HG03066 (cell line): ENCODE data around the gene CLC.
"Not testable (repeated sequence)": the region's sequence is repeated elsewhere in the genome, so short reads cannot be mapped to it uniquely, and the experiment has no call there.

Experiments
- ATAC-seq: cut with Tn5 transposase; IDR thresholded peaks from one replicate; pipeline ENCODE4 v1.9.1; 2021; ENCODE audit warnings: low read depth; ENCODE audit not compliant: unreplicated experiment

Gene CLC

DNA sequence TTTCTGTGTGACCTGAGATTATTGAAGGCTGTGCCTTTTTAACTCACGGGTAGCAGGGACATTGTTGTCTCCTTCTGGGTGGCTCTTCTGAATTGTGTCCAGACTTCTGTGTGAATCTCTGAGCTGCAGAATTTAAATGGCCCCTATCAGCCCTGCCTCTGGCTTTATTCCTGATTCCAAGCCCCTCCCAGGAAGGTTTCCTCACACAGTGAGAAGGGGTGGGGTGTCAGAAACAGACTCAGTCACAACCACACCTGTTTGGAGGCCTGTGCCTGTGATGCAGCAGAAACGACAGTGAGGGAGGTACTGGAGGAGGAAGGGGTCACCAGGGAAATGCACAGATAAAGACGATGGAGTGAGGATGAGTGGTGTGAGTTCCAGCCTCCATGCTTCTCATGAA lies at the start of gene CLC:
Gene CLC (minus strand): TSS at position 139 of the 400 bp plus-strand sequence. CDS start 77 bp downstream, at position 62.
- ATAC-seq = no peak

- ATAC-seq = no peak
Measured at GRCh38 chr19:39780894-39781293, 43.1 kb upstream of the CLC start.

DNA sequence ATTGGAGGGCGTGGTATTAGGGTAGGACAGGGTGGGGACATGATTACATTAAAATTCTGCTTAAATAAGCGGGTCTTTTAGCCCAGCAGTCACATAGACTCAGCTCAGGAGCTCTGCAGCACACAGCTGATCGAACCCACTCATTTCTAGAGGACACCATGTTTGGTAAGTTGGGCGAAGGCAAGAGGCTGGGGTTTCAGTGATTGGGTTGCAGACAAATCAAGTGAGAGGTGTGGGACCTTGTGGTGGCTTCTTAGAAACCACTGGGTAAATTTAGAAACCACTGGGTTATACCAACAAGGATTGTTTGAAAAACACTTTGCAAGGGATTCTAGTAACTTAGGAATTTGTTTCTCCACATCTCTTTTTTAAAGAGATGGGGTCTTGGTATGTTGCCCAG lies 40.9 kb upstream of the CLC start, which contains the start of gene LEUTX:
Gene LEUTX (plus strand): TSS at position 92 of the 400 bp plus-strand sequence. CDS start 67 bp downstream, at position 159.
- ATAC-seq = no peak

GRCh38 chr19:39768786-39769185 lies 31.0 kb upstream of the CLC start:
- no peak for ATAC-seq

DNA sequence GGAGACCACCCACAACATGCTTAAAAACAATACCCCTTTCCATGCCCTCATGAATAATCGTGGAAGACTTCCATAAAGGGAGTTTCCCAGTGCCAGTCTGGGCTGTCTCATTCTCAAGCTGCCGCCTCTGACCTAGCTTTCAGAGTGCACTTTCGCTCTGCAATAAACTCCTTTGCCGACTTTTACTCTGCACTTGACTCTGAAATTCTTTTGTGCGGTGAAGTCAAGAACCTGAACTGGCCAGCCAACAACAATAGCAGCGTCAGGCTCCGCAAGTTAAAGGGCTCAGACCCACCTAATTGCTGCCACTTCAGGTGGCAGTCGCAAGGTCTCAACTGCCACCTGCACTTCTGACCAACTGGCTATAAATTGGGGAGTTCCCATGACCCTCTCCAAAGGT lies 30.5 kb upstream of the CLC start:
- ATAC-seq = no peak

DNA sequence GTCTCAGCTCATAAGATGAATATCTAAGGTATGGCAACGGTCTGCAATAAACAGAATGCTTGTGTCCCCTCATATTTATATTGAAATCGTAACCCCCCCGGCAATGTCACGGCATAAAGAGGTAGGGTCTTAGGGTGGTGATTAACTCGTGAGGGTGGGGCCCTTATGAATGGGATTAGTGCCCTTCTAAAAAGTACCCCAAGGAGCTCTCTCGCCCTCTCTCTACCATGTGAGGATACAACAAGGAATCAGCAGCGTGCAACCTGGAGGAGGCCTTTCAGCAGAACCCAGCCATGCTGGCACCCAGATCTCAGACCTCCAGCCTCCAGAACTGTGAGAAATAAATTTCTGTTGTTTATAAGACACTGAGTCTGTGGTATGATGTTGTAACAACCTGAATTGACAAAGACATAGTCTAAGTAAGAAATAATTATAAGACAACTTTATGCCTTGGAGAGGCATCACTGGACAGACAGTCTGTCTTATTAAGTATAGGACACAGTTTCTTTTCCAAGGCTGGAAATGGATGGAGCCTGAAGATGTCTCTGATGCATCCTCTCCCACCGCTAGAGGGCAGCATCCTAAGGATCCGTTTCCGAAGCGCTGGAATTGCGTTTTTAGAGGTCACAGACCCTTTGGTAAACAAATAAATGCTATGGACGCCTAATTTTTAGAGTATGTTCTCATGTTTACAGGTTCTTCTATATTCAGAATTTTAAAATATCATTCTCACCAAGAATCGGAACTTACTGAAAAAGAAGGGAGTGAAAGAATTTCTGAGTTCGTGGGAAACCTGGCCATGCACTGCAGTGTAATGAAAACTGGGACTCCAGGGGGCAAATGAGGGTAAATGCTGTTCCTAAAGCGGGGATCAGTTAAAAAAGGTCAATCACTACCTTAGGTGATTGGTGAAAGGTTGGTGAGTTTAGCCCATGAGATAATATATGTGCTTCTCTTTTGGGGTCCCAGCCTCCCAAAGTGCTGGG lies 27.6 kb upstream of the CLC start:
- ATAC-seq = no peak

DNA sequence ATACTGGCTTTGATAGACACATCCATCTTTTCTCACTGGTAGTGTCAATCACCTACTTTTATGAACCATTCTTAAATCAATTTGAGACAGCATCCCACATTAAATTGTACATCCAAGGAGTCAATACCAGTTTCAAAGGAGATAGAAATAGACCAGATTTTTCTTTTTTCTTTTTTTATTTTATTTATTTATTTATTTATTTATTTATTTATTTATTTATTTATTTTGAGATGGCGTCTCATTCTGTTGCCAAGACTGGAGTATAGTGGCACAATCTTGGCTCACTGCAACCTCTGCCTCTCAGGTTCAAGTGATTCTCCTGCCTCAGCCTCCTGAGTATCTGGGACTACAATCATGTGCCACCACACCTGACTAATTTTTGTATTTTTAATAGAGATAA lies 24.0 kb upstream of the CLC start:
- ATAC-seq = not testable (repeated sequence)

GRCh38 chr19:39759457-39760184 lies 21.8 kb upstream of the CLC start:
- ATAC-seq = no peak

DNA sequence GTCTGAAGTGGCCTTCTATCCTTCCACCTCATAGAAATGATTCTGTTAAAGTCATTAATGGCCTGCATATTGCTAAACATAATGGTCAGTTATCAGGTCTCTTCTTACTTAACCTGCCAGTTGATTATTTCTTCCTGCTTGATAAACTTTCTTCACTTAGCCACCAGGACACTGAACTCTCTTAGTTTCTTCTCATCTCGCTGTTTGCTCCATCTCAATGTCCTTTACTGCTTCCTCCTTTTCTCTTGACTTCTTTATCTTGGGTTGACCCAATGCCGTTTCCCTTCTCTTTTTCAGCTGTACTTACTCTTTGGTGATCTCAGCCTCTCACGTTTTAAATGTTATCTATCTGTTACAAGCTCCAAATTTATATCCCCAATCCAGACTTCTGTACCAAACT lies 17.1 kb upstream of the CLC start:
- no peak for ATAC-seq

DNA sequence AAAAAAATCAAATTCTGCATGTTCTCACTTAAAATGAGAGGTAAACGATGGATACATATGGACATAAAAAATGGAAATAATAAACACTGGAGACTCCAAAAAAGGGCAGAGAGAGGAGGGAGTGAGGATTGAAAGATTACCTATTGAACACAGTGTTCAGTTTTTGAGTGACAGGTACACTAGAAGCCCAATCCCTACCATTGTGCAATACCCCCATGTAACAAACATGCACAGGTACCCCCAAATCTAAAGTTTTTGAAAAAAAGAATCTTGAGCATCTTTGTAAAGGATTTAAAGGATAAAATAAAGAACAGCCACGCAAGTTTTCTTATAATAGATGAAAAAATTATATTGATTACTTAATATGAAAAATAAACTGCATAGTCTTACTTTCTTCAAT lies 16.7 kb upstream of the CLC start:
- ATAC-seq = no peak

- ATAC-seq = no peak
Measured at GRCh38 chr19:39752795-39753194, 15.0 kb upstream of the CLC start.

GRCh38 chr19:39752390-39752789 lies 14.6 kb upstream of the CLC start:
- ATAC-seq = no peak

DNA sequence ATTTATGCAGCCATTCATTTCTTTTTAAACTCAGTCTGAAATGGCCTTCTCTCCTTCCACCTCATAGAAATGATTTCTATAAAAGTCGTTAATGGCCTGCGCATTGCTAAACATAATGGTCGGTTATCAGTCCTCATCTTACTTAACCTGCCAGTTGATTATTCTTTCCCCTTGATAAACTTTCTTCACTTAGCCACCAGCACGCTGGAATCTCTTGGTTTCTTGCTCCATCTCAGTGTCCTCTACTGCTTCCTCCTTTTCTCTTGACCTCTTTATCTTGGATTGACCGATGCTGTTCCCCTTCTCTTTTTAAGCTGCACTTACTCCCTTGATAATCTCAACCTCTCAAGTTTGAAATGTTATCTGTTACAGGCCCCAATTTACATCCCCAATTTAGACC lies 12.2 kb upstream of the CLC start:
- ATAC-seq = no peak

DNA sequence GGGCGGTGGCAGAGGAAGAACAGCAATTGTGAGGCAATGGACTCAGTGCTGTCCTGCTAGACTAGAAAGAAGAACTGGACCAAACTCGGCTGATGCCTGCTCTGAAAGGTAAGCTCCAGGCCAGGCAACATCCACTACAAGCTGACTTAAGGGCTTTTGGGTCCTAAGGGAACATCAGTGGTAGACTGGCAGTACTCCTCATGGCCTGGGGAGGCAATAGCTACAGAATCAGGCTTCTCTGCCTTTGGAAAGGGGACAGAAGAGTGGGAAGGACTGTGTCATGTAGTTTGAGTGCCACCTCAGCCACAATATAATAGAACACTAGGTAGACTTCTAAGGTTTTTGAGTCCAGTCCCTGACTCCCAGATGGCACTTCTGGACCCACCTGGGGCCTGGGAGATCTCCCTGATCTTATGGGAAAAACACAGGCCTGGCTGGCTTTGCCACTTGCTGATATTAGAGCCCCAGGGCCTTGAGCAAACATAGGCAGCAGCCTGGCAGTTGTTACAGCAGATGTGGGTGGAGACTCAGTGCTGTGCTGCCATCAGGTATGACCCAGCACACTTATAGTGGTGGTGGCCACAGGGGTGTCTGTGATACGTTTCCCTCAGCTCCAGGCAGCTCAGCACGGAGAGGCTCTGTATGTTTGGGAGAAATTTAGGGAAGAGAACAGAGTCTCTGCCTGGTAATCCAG lies 9.2 kb upstream of the CLC start:
- ATAC-seq = no peak

DNA sequence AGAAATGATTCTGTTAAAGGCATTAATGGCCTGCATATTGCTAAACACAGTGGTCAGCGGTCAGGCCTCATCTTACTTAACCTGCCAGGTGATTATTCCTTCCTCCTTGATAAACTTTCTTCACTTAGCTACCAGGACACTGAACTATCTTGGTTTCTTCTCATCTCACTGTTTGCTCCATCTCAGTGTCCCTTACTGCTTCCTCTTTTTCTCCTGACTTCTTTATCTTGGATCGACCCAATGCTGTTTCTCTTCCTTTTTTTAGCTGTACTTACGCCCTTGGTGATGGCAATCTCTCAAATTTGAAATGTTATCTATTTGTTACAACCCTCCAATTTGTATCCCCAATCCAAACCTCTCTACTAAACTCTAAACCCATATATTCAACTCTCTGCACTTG lies 7.8 kb upstream of the CLC start:
- ATAC-seq = no peak

DNA sequence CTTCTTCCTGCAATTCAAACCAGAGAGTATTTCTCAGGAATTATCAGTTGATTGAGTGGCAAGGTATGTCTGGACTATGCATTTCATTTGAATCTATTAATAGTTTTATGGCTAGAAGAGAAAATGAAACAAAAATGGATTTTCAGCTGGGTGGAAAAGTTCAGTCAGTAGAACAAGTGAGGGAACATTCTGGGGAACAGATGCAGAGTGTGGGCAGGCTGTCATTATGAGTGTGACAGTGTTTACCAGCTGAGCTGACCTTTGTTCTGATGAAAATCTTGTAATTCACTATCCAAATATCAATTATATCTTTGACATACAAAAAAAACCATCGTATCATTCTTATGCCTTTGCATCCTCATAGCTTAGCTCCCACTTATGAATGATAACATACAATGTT lies 2.6 kb upstream of the CLC start:
- no peak for ATAC-seq

DNA sequence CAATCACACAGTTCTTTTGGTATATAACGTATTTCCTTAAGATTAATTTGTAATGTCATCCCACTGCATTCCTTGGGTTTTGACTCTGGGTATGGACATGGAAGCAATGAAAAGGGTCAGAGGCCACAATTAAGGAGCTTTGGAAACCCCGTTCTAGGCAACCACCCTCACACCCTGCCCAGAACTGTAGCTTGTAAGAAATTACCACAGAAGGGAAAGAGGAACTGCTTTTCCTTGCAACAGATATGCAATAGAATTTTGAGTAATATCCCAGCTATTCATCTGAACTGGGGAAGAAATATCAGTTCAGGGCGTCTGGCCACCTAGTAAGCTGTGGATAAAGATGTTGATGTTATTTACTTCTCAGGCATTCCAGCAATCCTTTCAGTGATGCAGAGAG lies 985 bp upstream of the CLC start:
- ATAC-seq = no peak

DNA sequence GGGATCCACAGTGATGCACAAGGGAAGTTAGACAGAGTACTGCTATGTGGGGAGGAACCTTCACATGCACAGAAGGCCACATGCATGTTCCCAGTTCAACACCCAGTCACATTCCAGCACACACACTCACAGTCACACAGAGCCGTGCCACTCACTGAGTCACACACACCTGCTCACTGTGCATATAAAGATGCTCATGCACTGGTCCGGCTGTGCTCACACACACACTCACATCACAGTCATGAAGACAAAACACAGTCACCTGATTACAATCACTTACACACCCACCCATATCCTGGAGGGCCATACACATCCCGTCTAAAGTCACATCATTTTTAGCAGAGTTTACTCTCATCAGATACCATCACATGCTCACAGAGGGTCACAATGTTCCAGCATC lies 478 bp downstream of the CLC start:
- ATAC-seq = no peak

GRCh38 chr19:39736088-39736487 lies 1.7 kb downstream of the CLC start:
- ATAC-seq = no peak

DNA sequence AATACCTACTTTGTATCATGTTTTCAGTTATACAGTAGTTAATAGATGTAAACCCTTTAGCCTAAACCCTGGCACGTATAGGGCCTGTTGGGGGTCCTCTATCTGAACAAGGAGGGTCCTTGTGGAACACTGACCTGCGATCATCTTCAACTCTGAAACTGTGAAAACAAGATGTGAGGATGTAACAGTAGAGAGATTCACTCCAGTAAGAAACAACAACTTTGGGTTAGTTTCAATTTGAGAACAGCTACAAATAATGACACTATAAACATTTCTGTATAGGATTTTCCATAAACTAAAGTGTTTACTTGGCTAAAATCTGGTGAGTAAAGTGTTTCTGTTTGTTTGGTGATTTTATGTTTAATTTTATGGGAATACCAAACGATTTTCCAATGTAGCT lies 2.1 kb downstream of the CLC start:
- no peak for ATAC-seq

DNA sequence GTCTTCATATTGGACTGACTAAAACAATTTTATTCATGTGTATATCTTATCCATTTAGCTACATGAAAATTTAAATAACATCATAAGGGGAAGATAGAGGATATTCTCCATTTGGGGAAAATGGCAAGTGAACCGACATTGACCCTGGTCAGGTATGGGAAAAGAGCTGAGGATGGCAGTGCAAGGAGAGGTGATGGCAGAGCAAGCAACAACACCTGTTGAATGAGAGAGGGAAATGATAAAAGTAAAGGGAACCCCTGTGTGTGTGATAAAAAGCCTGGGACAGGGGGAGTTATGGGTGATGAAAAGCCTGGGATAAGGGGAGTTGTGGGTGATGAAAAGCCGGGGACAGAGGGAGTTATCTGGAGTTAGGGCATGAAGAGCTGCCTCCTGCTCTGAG lies 4.0 kb downstream of the CLC start:
- no peak for ATAC-seq
